ENCODE measurements around the gene PEPD.

DNA sequence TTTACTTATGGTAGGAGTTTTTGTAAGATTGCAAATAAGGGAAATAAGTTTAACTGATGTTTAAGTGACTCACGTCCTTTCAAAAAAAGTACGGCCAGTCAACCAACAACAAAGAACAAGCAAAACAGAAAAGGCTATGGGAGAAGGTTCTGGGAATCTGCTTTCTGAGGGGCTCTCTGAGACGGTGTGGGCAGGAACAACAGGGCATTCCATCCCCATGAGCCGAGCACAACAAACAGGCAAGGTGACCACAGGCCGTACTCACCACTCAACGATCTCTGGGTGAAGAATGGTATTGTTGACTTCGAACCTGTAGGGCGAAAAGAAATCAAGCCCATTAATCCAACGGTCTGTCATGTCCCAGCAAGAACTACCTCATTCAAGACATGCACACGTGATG, 43.8 kb downstream of the PEPD start:
- TF ChIP-seq, protein P1, sequence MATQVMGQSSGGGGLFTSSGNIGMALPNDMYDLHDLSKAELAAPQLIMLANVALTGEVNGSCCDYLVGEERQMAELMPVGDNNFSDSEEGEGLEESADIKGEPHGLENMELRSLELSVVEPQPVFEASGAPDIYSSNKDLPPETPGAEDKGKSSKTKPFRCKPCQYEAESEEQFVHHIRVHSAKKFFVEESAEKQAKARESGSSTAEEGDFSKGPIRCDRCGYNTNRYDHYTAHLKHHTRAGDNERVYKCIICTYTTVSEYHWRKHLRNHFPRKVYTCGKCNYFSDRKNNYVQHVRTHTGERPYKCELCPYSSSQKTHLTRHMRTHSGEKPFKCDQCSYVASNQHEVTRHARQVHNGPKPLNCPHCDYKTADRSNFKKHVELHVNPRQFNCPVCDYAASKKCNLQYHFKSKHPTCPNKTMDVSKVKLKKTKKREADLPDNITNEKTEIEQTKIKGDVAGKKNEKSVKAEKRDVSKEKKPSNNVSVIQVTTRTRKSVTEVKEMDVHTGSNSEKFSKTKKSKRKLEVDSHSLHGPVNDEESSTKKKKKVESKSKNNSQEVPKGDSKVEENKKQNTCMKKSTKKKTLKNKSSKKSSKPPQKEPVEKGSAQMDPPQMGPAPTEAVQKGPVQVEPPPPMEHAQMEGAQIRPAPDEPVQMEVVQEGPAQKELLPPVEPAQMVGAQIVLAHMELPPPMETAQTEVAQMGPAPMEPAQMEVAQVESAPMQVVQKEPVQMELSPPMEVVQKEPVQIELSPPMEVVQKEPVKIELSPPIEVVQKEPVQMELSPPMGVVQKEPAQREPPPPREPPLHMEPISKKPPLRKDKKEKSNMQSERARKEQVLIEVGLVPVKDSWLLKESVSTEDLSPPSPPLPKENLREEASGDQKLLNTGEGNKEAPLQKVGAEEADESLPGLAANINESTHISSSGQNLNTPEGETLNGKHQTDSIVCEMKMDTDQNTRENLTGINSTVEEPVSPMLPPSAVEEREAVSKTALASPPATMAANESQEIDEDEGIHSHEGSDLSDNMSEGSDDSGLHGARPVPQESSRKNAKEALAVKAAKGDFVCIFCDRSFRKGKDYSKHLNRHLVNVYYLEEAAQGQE (IDR thresholded peaks at IDR 0.05), result no peak
- TF ChIP-seq RAD21 (IDR thresholded peaks at IDR 0.05) (no peak), YY1 (IDR thresholded peaks at IDR 0.05) (no peak), EGR1 (IDR thresholded peaks at IDR 0.05; ENCODE audit: low read depth in 2 of 2) (no peak), TAF1 (conservative IDR thresholded peaks at IDR 0.05) (no peak), FOXA1 (IDR thresholded peaks at IDR 0.05) (no peak), SP1 (IDR thresholded peaks at IDR 0.05) (no peak), JUND (IDR thresholded peaks at IDR 0.05) (no peak), RXRA (IDR thresholded peaks at IDR 0.05) (no peak), GABPA (IDR thresholded peaks at IDR 0.05 in 1 of 2, conservative IDR thresholded peaks at IDR 0.05 in 1 of 2) (no peak)
- TF ChIP-seq, protein P2, sequence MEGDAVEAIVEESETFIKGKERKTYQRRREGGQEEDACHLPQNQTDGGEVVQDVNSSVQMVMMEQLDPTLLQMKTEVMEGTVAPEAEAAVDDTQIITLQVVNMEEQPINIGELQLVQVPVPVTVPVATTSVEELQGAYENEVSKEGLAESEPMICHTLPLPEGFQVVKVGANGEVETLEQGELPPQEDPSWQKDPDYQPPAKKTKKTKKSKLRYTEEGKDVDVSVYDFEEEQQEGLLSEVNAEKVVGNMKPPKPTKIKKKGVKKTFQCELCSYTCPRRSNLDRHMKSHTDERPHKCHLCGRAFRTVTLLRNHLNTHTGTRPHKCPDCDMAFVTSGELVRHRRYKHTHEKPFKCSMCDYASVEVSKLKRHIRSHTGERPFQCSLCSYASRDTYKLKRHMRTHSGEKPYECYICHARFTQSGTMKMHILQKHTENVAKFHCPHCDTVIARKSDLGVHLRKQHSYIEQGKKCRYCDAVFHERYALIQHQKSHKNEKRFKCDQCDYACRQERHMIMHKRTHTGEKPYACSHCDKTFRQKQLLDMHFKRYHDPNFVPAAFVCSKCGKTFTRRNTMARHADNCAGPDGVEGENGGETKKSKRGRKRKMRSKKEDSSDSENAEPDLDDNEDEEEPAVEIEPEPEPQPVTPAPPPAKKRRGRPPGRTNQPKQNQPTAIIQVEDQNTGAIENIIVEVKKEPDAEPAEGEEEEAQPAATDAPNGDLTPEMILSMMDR (IDR thresholded peaks at IDR 0.05; ENCODE audit: low read depth, low read length, missing input control), result no peak
- TF ChIP-seq, protein P3, sequence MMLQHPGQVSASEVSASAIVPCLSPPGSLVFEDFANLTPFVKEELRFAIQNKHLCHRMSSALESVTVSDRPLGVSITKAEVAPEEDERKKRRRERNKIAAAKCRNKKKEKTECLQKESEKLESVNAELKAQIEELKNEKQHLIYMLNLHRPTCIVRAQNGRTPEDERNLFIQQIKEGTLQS (IDR thresholded peaks at IDR 0.05), result no peak
- TF ChIP-seq, protein P4, sequence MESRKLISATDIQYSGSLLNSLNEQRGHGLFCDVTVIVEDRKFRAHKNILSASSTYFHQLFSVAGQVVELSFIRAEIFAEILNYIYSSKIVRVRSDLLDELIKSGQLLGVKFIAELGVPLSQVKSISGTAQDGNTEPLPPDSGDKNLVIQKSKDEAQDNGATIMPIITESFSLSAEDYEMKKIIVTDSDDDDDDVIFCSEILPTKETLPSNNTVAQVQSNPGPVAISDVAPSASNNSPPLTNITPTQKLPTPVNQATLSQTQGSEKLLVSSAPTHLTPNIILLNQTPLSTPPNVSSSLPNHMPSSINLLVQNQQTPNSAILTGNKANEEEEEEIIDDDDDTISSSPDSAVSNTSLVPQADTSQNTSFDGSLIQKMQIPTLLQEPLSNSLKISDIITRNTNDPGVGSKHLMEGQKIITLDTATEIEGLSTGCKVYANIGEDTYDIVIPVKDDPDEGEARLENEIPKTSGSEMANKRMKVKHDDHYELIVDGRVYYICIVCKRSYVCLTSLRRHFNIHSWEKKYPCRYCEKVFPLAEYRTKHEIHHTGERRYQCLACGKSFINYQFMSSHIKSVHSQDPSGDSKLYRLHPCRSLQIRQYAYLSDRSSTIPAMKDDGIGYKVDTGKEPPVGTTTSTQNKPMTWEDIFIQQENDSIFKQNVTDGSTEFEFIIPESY (IDR thresholded peaks at IDR 0.05), result no peak

Measured in liver (tissue), 3 donors.